NCI-H1436 treated with DMSO at 0.1 percent for 48 hours (cell line): ENCODE results near the gene PTPRN2.

Experiments
- DNase-seq: peaks from one replicate; lab custom pipeline; 2025; lab: John Stamatoyannopoulos, UW

Gene PTPRN2

GRCh38 chr7:158266817-158267741 is 320.5 kb downstream of the PTPRN2 start:
- no peak for DNase-seq

- no peak for DNase-seq
Measured at GRCh38 chr7:158266426-158266816, 321.2 kb downstream of the PTPRN2 start.

GRCh38 chr7:158265743-158266080 is 321.9 kb downstream of the PTPRN2 start:
- DNase-seq = no peak

- no peak for DNase-seq
Measured at GRCh38 chr7:158264881-158265742, 322.5 kb downstream of the PTPRN2 start.

GRCh38 chr7:158263964-158264748 is 323.5 kb downstream of the PTPRN2 start:
- no peak for DNase-seq

GRCh38 chr7:158263110-158263963 is 324.3 kb downstream of the PTPRN2 start:
- DNase-seq = no peak

GRCh38 chr7:158262284-158263109 is 325.1 kb downstream of the PTPRN2 start:
- DNase-seq = no peak

- DNase-seq = no peak
Measured at GRCh38 chr7:158261362-158262235, 326.0 kb downstream of the PTPRN2 start.

GRCh38 chr7:158260567-158261361 is 326.9 kb downstream of the PTPRN2 start:
- no peak for DNase-seq

GRCh38 chr7:158259671-158260418 is 327.8 kb downstream of the PTPRN2 start:
- no peak for DNase-seq

- no peak for DNase-seq
Measured at GRCh38 chr7:158259141-158259540, 328.5 kb downstream of the PTPRN2 start.

GRCh38 chr7:158258411-158259130 is 329.1 kb downstream of the PTPRN2 start:
- DNase-seq = no peak

- no peak for DNase-seq
Measured at GRCh38 chr7:158257516-158258410, 329.9 kb downstream of the PTPRN2 start.

- no peak for DNase-seq
Measured at GRCh38 chr7:158257001-158257400, 330.6 kb downstream of the PTPRN2 start.

GRCh38 chr7:158256091-158256816 is 331.4 kb downstream of the PTPRN2 start:
- DNase-seq = no peak
